Muscle layer of colon (tissue), 2 donors: ENCODE results near the gene PXDC1.
"Not testable (repeated sequence)": the region's sequence is repeated elsewhere in the genome, so short reads cannot be mapped to it uniquely, and the experiment has no call there.

Experiments used
- H3K27ac ChIP-seq: one replicate; pipeline ENCODE4 v1.7.0; 2013; ENCODE audit warnings: low read depth, mild to moderate bottlenecking, low read length, moderate library complexity
- H3K27me3 ChIP-seq, 2 donors: one replicate each; pipeline ENCODE4 v1.7.0; 2013; ENCODE audit warnings: low read length in 2 of 2, mild to moderate bottlenecking in 2 of 2; ENCODE audit not compliant: insufficient read depth in 2 of 2, control insufficient read depth in 1 of 2
- H3K36me3 ChIP-seq: one replicate; pipeline ENCODE4 v1.7.0; 2013; ENCODE audit warnings: mild to moderate bottlenecking, low read length; ENCODE audit not compliant: insufficient read depth
- H3K4me1 ChIP-seq: one replicate; pipeline ENCODE4 v1.7.0; 2013; ENCODE audit warnings: mild to moderate bottlenecking, low read length; ENCODE audit not compliant: insufficient read depth
- H3K4me3 ChIP-seq, 2 donors: one replicate each; pipeline ENCODE4 v1.7.0; 2013; ENCODE audit warnings: low read length in 2 of 2, low read depth in 1 of 2, mild to moderate bottlenecking in 1 of 2, moderate library complexity in 1 of 2
- H3K9ac ChIP-seq: one replicate; pipeline ENCODE4 v1.7.0; 2013; ENCODE audit warnings: low read length
- H3K9me3 ChIP-seq: one replicate; pipeline ENCODE4 v1.7.0; 2013; ENCODE audit warnings: mild to moderate bottlenecking, low read length
- donor health status: abdominal sarcoma.
- donor health status: Adenocarcinoma of cecum.

Gene PXDC1

GRCh38 chr6:3693831-3694230 lies 57.7 kb downstream of the PXDC1 start:
- Histone ChIP-seq H3K9me3 (no peaks in the 10 kb centered on the region), H3K36me3 (no peaks in the 10 kb centered on the region), H3K27me3 (no peaks in the 10 kb centered on the region), H3K27ac (no peak overlapping the region), H3K4me3 (no peak overlapping the region), H3K4me1 (no peaks in the 10 kb centered on the region), H3K9ac (no peak overlapping the region)

DNA sequence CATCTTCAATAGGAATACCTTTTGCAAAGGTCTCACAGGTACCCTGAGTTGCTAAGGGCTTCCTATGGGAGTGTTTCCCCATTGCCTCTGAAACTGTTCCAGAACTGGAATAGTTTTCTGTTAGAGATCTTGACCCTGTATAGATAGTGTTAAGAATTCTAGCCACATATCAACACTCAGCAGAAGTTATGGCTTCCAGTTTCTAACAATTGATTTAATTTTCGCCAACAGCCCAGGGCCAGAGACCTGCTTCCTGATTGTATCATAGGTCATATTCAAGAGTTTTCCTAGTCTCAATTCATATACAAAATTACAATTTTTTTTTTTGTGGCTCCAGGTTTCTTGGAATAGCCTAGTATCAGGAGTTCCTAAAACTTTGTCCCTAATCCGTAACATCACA lies 61.0 kb downstream of the PXDC1 start:
- Histone ChIP-seq H3K9ac (no peak overlapping the region), H3K9me3 (no peaks in the 10 kb centered on the region), H3K4me3 (no peak overlapping the region), H3K36me3 (no peaks in the 10 kb centered on the region), H3K27ac (no peak overlapping the region), H3K27me3 (no peaks in the 10 kb centered on the region), H3K4me1 (no peaks in the 10 kb centered on the region)

- no peak overlapping the region for H3K27ac ChIP-seq
- H3K9ac ChIP-seq = no peak overlapping the region
- H3K36me3 ChIP-seq = no peaks in the 10 kb centered on the region
- no peaks in the 10 kb centered on the region for H3K9me3 ChIP-seq
- H3K4me1 ChIP-seq = no peaks in the 10 kb centered on the region
- no peak overlapping the region for H3K4me3 ChIP-seq
- H3K27me3 ChIP-seq = no peaks in the 10 kb centered on the region
Measured at GRCh38 chr6:3687847-3688246, 63.7 kb downstream of the PXDC1 start.

DNA sequence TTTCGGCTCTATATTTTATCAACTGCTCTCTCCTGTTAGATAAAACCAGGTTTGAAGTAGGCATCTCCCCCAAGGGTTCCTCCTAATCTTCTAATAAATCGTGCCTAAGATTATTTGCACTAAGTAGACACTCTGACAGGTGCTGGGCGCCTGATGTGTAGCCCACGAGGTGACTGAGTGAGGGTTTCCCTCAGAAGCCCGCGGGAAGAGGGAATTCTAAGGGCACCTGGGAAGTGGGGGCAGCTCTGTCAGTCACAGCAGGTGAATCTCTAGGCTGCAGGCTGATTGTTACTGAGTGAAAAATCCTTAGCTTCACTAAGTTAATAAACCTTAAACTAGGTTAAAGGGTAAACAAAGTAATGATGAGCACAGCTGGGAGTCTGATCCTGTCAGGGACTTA lies 68.2 kb downstream of the PXDC1 start:
- Histone ChIP-seq H3K9me3 (no peaks in the 10 kb centered on the region), H3K4me1 (no peaks in the 10 kb centered on the region), H3K9ac (no peak overlapping the region), H3K27me3 (no peaks in the 10 kb centered on the region), H3K36me3 (no peaks in the 10 kb centered on the region), H3K27ac (no peak overlapping the region), H3K4me3 (no peak overlapping the region)

- no peaks in the 10 kb centered on the region for H3K9me3 ChIP-seq
- no peak overlapping the region for H3K9ac ChIP-seq
Measured at GRCh38 chr6:3678946-3679345, 72.6 kb downstream of the PXDC1 start.

GRCh38 chr6:3677751-3678150 lies 73.8 kb downstream of the PXDC1 start:
- H3K9ac ChIP-seq, H3K4me1 ChIP-seq, H3K9me3 ChIP-seq, H3K27ac ChIP-seq, H3K27me3 ChIP-seq, H3K36me3 ChIP-seq, H3K4me3 ChIP-seq: not testable (repeated sequence)

More at GRCh38 chr6:3678946-3679345, 72.6 kb downstream of the PXDC1 start:
- Histone ChIP-seq H3K4me1 (no peaks in the 10 kb centered on the region), H3K27ac (no peak overlapping the region), H3K27me3 (no peaks in the 10 kb centered on the region), H3K4me3 (no peak overlapping the region), H3K36me3 (no peaks in the 10 kb centered on the region)

- not testable (repeated sequence) for H3K9me3 ChIP-seq, H3K4me3 ChIP-seq, H3K9ac ChIP-seq, H3K36me3 ChIP-seq, H3K27me3 ChIP-seq, H3K27ac ChIP-seq, H3K4me1 ChIP-seq
Measured at GRCh38 chr6:3677351-3677750, 74.2 kb downstream of the PXDC1 start.
